ENCODE measurements around the gene USP37.

Gene USP37

GRCh38 chr2:218425531-218425930 is 142.6 kb downstream of the USP37 start:
- no peak for DNase-seq

- DNase-seq, result no peak
Observed at GRCh38 chr2:218423584-218423983, 144.6 kb downstream of the USP37 start.

DNA sequence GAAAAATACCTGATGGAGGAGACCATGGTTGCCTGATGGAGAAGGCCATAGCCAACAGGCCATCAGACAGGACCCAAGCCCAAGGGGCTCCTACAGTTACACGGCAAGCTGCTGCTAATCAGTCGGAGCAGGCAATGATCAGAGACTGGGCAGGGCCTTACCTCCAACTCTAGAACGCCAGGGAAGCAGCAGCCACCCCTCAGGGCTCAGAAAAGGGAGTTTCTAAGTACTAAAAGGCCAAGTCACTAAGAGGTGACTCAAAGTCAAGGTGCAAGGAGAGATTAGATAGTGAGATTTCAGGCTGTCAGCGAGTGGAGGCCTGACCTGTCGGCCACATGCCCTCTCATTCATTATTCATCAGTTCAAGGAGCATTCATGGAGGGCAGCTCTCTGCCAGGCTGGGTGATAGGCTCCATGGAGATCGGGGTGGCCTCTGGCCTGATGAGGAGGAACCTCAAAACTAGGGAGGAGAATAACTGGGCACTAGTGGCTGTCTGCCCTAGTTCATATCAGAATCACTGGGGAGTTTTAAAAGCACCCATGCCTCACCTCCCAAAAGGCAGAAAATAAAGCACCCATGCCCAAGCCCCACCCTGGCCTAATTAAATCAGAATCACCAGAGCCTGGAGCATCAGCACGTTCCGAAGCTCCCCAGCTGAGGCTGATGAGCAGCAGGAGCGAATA is 145.6 kb downstream of the USP37 start:
- DNase-seq, result no peak

DNA sequence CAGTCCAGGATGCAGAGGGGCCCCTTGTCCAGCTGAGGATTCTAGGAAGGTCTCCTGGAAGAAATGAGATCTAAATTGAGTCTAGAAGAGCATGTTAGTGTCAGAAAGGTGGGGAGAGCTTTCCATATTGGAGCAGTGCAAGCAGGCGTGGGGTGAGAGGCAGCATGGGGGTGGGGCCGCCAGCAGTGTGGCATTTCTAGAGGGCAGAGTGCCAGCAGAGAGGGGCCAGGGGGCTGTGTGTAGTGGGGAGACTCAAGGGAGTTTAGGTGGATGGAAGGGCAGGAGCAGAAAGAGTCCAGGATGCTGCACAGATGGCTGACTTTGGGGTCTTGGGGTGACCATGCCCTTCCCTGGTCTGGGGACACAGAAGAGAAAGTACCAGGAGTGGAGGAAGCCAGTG is 147.1 kb downstream of the USP37 start:
- no peak for DNase-seq

- no peak for DNase-seq
Observed at GRCh38 chr2:218419630-218420216, 148.4 kb downstream of the USP37 start.

- no peak for DNase-seq
Observed at GRCh38 chr2:218418717-218419458, 149.3 kb downstream of the USP37 start, which contains the start of gene VIL1. VIL1 (plus strand) TSS chr2:218419123; CDS start chr2:218423779, 4,656 bp downstream.

- no peak for DNase-seq
Observed at GRCh38 chr2:218418321-218418716, 149.8 kb downstream of the USP37 start.

- DNase-seq, result no peak
Observed at GRCh38 chr2:218407717-218408116, 160.4 kb downstream of the USP37 start.

- peak; percentile 65 for DNase-seq
Observed at GRCh38 chr2:218406949-218407618, 161.1 kb downstream of the USP37 start.

DNA sequence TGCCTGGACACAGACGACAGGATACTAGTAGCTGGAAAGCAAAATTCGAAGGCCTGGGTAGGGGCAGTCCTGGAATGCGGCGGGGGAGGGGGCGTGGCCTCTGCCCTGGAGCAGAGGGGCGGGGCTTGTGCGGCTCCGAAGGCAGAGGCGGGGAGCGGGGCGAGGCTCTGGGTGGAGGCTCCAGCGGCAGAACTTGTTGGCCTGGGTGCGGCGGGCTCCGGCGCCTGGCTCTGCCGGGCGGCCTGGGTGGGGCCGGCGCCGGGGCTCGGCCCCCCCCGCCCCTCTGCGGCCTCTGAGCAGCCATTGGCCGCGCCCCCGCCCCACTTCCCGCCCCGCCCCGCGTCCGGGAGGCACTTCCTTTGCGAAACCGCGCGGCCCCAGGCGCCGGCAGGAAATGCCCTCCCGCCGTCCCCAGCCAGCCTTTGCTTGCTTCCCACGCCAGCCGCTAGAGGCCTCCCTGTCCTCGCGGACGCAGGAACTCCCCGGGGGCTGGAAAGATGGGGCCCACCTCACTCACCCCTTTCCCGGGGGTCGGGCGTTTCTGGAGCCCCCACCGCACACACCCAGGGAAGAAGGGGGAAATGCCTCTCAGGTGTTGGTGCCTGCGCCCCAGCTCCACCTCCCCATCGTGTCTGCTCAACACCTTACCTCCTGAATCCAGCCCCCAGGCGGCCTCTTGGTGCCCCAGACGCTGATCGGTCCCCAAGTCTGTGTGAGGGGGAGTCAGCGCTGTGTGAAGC is 161.8 kb downstream of the USP37 start:
- DNase-seq, result peak; percentile 92

- DNase-seq, result no peak
Observed at GRCh38 chr2:218405746-218406208, 162.4 kb downstream of the USP37 start.

DNA sequence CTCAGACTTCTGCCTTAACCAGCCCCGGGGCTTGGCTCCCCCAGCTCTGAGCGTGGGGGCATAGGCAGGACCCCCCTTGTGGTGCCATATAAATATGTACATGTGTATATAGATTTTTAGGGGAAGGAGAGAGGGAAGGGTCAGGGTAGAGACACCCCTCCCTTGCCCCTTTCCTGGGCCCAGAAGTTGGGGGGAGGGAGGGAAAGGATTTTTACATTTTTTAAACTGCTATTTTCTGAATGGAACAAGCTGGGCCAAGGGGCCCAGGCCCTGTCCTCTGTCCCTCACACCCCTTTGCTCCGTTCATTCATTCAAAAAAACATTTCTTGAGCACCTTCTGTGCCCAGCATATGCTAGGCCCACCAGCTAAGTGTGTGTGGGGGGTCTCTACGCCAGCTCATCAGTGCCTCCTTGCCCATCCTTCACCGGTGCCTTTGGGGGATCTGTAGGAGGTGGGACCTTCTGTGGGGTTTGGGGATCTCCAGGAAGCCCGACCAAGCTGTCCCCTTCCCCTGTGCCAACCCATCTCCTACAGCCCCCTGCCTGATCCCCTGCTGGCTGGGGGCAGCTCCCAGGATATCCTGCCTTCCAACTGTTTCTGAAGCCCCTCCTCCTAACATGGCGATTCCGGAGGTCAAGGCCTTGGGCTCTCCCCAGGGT is 162.9 kb downstream of the USP37 start:
- DNase-seq, result no peak

GRCh38 chr2:218404351-218405085 is 163.6 kb downstream of the USP37 start:
- DNase-seq, result no peak

DNA sequence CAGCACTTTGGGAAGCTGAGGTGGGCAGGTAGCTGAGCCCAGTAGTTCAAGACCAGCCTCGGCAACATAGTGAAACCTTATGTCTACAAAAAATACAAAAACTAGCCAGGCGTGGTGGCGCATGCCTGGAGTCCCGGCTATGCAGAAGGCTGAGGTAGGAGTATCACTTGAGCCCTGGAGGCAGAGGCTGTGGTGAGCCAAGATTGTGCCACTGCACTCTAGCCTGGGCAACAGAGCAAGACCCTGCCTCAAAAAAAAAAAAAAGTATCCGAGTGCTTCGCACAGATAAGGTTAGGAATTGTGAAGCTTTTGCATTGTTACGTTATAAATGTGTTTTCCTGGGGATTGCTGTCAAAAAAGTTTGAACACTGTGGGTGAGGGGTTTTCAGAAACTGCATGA is 164.3 kb downstream of the USP37 start:
- DNase-seq, result no peak

- no peak for DNase-seq
Observed at GRCh38 chr2:218402911-218403411, 165.2 kb downstream of the USP37 start.

GRCh38 chr2:218402491-218402901 is 165.7 kb downstream of the USP37 start:
- no peak for DNase-seq

- DNase-seq, result no peak
Observed at GRCh38 chr2:218401890-218402289, 166.3 kb downstream of the USP37 start.

GRCh38 chr2:218400930-218401881 is 166.9 kb downstream of the USP37 start:
- DNase-seq, result no peak
